ACC112 (cell line): ENCODE measurements around the gene KCNMB2.
"Not testable (repeated sequence)": the region's sequence is repeated elsewhere in the genome, so short reads cannot be mapped to it uniquely, and the experiment has no call there.

Experiments
- H2AFZ ChIP-seq: fragments of 200-600 bp; sonication (generic); one replicate; pipeline ENCODE4 v1.6.0; 2017; ENCODE audit warnings: antibody characterized with exemption, low read length; ENCODE audit not compliant: unreplicated experiment
- H3K27ac ChIP-seq: fragments of 200-600 bp; sonication (generic); 2 replicates; pipeline ENCODE4 v1.5.1; 2014; ENCODE audit warnings: low read depth, mild to moderate bottlenecking, antibody characterized with exemption, low read length, moderate library complexity
- H3K27me3 ChIP-seq: fragments of 200-600 bp; sonication (generic); 2 replicates; pipeline ENCODE4 v1.6.1; 2014; ENCODE audit warnings: mild to moderate bottlenecking, antibody characterized with exemption, low read length, moderate library complexity, mixed read lengths; ENCODE audit not compliant: insufficient read depth
- H3K36me3 ChIP-seq: fragments of 200-600 bp; sonication (generic); 2 replicates; pipeline ENCODE4 v1.6.1; 2016; ENCODE audit warnings: mild to moderate bottlenecking, antibody characterized with exemption, low read length, moderate library complexity, mixed read lengths; ENCODE audit not compliant: insufficient read depth
- H3K4me1 ChIP-seq: fragments of 200-600 bp; sonication (generic); one replicate; pipeline ENCODE4 v1.6.1; 2016; ENCODE audit warnings: low read length, mixed read lengths; ENCODE audit not compliant: insufficient read depth, unreplicated experiment, control insufficient read depth
- H3K4me3 ChIP-seq: fragments of 200-600 bp; sonication (generic); 2 replicates; pipeline ENCODE4 v1.5.1; 2014; ENCODE audit warnings: mild to moderate bottlenecking, low read depth, low read length
- H3K79me2 ChIP-seq: fragments of 200-600 bp; sonication (generic); one replicate; pipeline ENCODE4 v1.6.0; 2016; ENCODE audit warnings: low read length; ENCODE audit not compliant: control insufficient read depth, unreplicated experiment, insufficient read depth

Gene KCNMB2

DNA sequence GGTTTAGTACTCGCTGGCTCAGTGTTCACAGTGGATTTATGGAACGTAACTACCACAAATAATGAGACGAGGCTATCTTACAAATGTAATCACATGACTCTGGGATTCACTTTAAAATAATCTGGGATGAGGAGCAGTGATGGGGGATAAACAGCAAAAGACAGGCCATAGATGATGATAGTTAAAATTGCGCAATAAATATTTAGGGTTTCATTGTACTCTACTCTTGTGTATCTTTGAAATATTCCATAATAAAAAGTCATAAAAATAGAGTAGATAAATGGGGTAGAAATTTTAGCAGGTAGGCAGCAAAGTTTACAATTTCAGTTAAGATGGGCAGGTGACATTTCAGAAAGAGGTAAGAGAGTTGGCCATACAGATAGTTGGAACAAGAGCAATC is 196.6 kb downstream of the KCNMB2 start:
- no peaks in the 10 kb centered on the region for H3K27me3 ChIP-seq
- no peaks in the 10 kb centered on the region for H3K4me1 ChIP-seq
- H2AFZ ChIP-seq = no peak overlapping the region
- H3K79me2 ChIP-seq = no peaks in the 10 kb centered on the region
- no peak overlapping the region for H3K27ac ChIP-seq
- no peaks in the 10 kb centered on the region for H3K36me3 ChIP-seq
- no peak overlapping the region for H3K4me3 ChIP-seq

DNA sequence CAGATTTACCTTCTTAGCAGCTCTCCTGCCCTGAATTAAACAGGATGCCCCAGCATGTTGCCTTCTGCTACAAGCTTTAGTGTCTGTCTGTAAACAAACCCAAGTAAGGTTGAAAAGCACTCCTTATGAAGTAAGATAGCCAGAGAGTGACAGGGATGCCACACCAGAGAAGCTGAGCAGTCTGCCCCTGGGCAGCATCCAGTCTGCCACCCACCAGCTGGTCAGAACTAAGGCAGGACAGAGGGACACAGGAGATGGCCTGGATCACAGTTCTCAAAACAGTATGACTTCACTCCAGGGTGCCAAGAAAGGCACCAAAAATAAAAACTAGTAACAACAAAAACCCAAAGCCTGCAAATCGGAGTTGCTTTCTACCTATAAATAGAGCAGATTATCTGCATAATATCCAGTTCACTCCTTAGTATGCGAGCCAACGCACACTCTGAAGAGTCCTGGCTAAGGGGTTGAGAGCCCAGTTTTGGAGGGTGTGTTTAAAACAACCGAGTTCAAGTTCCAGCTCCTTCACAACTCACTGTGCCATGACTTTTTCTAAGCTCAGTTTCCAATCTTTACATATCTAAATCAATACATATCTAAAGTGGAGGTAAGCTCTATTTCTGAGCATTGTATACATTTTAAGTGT is 198.9 kb downstream of the KCNMB2 start:
- Histone ChIP-seq H2AFZ (no peak overlapping the region), H3K27me3 (no peaks in the 10 kb centered on the region), H3K4me3 (no peak overlapping the region), H3K36me3 (no peaks in the 10 kb centered on the region), H3K79me2 (no peaks in the 10 kb centered on the region), H3K27ac (no peak overlapping the region), H3K4me1 (no peaks in the 10 kb centered on the region)

DNA sequence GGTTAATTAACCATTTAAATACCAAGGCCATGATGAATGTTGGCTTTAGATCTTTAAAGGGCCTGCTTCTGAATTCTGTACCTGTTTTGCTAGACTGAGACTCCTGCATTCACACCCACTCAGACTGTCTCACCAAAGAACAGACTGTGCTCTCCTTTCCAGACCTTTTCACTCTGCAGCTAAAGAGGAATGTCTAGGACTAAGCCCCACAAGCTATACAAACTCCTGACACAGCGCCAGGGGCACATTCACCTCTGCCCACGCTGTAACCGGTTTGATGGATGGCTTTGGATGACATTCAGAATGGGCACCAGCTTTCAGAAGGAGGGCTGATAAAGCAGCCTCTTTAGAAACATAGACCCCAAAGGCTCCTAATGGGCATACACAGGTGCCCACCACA is 200.1 kb downstream of the KCNMB2 start:
- Histone ChIP-seq H2AFZ (no peak overlapping the region), H3K79me2 (no peaks in the 10 kb centered on the region), H3K27ac (no peak overlapping the region), H3K4me3 (no peak overlapping the region), H3K36me3 (no peaks in the 10 kb centered on the region), H3K27me3 (no peaks in the 10 kb centered on the region), H3K4me1 (no peaks in the 10 kb centered on the region)

DNA sequence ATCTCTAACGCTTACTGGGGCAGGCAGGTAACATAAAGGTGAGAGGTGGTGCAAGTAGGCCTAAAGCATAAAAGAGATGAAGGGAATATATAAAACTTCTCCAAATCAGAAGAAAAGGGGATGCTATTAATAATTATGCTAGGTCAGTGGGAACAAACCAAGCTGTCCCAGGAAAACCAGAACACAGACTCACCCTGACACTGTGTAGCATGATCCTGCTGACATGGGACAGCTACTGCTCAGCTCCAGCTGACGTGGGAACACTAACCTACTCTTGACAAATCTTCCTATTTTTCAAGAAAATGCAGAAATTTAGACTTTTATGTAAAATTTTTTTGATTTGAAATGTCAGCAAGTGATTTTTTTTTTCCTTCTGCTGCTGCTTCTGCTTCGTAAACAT is 203.5 kb downstream of the KCNMB2 start:
- no peaks in the 10 kb centered on the region for H3K79me2 ChIP-seq
- no peak overlapping the region for H2AFZ ChIP-seq
- H3K4me1 ChIP-seq = no peaks in the 10 kb centered on the region
- H3K4me3 ChIP-seq = no peak overlapping the region
- no peaks in the 10 kb centered on the region for H3K36me3 ChIP-seq
- no peak overlapping the region for H3K27ac ChIP-seq
- H3K27me3 ChIP-seq = no peaks in the 10 kb centered on the region

DNA sequence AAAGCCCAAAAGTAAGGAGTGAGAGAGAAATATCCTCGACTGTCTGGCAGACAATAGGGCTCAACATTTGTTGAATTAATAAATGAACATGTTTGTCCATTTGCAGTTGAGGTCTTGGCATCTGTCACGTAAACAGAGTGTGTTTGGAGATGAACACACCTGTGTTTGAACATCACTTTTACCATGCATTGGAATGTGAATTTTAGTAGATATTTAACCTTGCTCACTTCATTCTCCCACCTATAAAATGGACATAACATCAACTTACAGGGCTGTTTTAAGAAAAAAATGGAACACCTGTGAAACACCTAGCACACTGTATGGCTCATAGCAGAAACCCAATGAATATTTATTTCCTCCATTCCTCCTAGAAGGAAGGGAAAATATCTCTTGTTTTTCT is 204.8 kb downstream of the KCNMB2 start:
- H3K27ac ChIP-seq = no peak overlapping the region
- H3K79me2 ChIP-seq = no peaks in the 10 kb centered on the region
- H3K27me3 ChIP-seq = no peaks in the 10 kb centered on the region
- no peaks in the 10 kb centered on the region for H3K36me3 ChIP-seq
- H3K4me3 ChIP-seq = no peak overlapping the region
- H2AFZ ChIP-seq = no peak overlapping the region
- no peaks in the 10 kb centered on the region for H3K4me1 ChIP-seq

DNA sequence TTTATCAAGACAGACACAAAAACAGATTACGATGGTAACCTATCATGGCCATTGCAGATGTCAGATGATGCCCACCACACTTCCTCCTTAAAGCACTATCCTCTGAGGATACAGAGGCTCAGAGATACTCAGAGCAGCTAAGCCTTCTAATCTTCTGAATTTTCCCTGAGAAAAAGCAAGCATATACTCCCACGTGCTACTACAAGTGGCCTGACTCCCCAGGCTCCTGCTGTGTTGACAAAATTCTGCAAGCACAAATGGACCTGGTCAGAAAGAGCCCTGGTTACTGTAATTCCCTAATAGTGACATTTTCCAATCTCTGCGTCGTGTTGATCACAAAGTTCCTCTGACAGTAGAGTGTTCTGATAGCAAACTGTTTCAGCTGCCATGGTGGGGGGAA is 207.1 kb downstream of the KCNMB2 start:
- Histone ChIP-seq H2AFZ (no peak overlapping the region), H3K27me3 (no peaks in the 10 kb centered on the region), H3K4me3 (no peak overlapping the region), H3K27ac (no peak overlapping the region), H3K36me3 (no peaks in the 10 kb centered on the region), H3K79me2 (no peaks in the 10 kb centered on the region), H3K4me1 (no peaks in the 10 kb centered on the region)

DNA sequence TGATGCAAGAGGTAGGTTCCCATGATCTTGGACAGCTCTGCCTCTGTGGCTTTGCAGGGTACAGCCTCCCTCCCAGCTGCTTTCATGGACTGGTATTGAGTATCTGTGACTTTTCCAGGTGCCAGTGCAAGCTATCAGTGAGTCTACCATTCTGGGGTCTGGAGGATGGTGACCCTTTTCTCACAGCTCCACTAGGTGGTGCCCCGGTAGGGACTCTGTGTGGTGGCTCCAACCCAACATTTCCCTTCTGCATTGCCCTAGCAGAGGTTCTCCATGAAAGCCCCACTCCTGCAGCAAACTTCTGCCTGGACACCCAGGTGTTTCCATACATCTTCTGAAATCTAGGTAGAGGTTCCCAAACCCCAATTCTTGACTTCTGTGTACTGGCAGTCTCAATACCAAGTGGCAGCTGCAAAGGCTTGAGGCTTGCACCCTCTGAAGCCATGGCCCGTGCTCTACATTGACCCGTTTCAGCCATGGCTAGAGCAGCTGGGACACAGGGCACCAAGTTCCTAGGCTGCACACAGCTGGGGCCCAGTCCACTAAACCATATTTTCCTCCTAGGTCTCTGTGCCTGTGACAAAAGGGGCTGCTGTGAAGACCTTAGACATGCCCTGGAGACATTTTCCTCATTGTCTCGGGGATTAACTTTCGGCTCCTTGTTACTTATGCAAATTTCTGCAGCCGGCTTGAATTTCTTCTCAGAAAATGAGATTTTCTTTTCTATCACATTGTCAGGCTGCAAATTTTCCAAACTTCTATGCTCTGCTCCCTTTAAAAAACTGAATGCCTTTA is 209.8 kb downstream of the KCNMB2 start:
- H3K4me1 ChIP-seq, H3K27ac ChIP-seq, H3K79me2 ChIP-seq, H3K4me3 ChIP-seq, H3K36me3 ChIP-seq, H2AFZ ChIP-seq, H3K27me3 ChIP-seq: not testable (repeated sequence)

DNA sequence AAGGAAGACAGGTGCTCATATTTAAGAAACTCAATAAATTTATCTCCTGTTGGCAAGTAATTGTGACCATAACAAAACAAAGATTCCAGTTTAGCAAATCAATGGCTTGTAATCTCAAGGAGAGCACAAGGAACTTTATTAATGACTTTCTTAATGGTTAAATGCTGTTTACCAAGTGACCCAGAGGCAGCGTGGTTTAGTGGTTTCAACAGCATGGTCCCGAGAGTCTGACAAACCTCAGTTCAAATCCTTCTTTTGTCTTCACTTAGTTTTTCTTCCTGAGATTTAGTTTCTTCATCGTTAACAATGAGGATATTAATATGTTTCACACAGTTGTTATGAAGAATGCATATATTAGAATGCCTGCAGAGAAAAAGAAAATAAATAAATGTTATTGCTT is 212.6 kb downstream of the KCNMB2 start:
- H3K27ac ChIP-seq = no peak overlapping the region
- no peaks in the 10 kb centered on the region for H3K36me3 ChIP-seq
- H3K4me3 ChIP-seq = no peak overlapping the region
- no peak overlapping the region for H2AFZ ChIP-seq
- H3K79me2 ChIP-seq = no peaks in the 10 kb centered on the region
- no peaks in the 10 kb centered on the region for H3K27me3 ChIP-seq
- no peaks in the 10 kb centered on the region for H3K4me1 ChIP-seq

DNA sequence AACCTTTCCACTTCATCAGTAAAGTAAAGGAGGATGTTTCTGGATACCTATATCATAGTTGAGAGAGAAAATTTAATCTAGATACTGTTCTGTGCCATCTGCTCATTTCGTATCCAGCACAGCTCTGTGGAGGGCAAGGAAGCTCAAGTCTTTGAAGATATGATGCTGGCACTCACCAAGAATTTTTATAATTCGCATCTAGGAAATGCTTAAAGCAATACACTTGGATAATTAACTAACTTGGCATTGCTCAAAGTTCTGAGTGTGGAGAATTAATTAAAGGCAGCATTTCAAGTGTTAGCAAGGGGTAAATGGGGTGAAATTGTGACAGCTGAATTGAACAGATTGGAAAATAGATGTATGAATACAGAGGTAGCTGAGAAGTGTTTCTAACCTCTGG is 213.2 kb downstream of the KCNMB2 start:
- Histone ChIP-seq H3K36me3 (no peaks in the 10 kb centered on the region), H2AFZ (no peak overlapping the region), H3K27ac (no peak overlapping the region)

DNA sequence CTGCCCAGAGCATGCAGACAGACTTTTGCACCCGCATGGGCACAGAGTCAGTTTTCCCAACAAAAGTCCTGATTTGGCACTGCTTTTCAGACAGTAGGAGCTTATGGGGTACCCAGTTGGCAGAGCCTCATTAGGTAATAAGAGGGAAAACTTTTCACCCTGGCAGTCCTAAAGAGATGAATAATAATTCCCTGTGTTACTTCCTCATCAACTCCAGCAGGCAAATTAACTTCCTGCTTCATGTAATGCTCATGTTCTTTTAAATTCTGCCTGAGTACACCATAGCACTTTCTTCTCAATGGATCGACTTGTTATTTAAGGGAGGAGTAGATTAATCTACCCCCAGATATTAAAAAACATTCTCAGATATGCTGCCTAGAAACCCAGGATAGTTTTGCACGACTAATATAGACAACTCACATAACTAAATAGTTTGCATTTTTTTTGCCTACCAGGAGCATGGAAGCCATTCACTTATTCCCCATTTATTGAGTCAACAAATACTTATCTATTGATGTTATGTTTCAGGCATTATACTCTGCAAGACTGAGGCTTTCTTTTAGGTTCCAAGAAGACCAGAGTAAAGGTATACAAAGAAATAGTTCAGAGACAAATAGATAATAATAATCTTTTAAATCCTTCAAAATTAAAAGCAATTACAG is 214.5 kb downstream of the KCNMB2 start:
- Histone ChIP-seq H3K4me3 (no peak overlapping the region), H3K79me2 (no peaks in the 10 kb centered on the region), H3K27me3 (no peaks in the 10 kb centered on the region), H2AFZ (no peak overlapping the region), H3K27ac (no peak overlapping the region), H3K4me1 (no peaks in the 10 kb centered on the region), H3K36me3 (no peaks in the 10 kb centered on the region)

More for the DNA sequence above, 213.2 kb downstream of the KCNMB2 start:
- Histone ChIP-seq H3K27me3 (no peaks in the 10 kb centered on the region), H3K79me2 (no peaks in the 10 kb centered on the region), H3K4me1 (no peaks in the 10 kb centered on the region), H3K4me3 (no peak overlapping the region)

DNA sequence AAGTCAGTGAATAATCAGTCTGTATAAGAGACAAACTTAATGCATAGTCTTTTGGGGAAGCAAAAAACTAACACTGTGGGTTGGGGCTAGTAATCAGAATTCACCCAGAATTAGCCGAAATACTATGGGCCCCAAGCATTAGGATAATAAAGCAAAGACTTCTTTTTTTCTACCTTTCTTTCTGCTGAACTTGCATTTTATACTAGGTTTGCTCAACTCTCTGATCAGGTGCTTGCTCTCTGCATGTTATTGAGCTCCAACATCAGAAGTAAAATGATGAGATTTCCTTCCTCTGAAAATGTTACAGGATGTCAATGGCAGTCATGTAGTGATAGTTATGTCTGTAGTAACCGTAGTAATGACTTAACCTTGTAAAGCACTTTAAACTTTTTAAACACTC is 216.6 kb downstream of the KCNMB2 start:
- no peaks in the 10 kb centered on the region for H3K36me3 ChIP-seq
- no peak overlapping the region for H3K4me3 ChIP-seq

More for the DNA sequence above, 216.6 kb downstream of the KCNMB2 start:
- no peaks in the 10 kb centered on the region for H3K79me2 ChIP-seq
- no peak overlapping the region for H2AFZ ChIP-seq
- H3K27ac ChIP-seq = no peak overlapping the region
- no peaks in the 10 kb centered on the region for H3K4me1 ChIP-seq
- H3K27me3 ChIP-seq = no peaks in the 10 kb centered on the region
